GM19438 (cell line): ENCODE data around the gene RAD51B.

Source experiments
- ATAC-seq: cut with Tn5 transposase; IDR thresholded peaks from one replicate; pipeline ENCODE4 v1.9.1; 2021; ENCODE audit warnings: low read depth; ENCODE audit not compliant: unreplicated experiment

RAD51B gene

GRCh38 chr14:68544081-68544892 lies 724.7 kb downstream of the RAD51B start:
- ATAC-seq = no peak

GRCh38 chr14:68546839-68547238 lies 727.3 kb downstream of the RAD51B start:
- ATAC-seq = no peak

GRCh38 chr14:68547305-68548193 lies 728.0 kb downstream of the RAD51B start:
- no peak for ATAC-seq

GRCh38 chr14:68548194-68549076 lies 728.9 kb downstream of the RAD51B start:
- no peak for ATAC-seq

- no peak for ATAC-seq
These were observed 730.7 kb downstream of the RAD51B start for GRCh38 chr14:68550338-68550715.

- no peak for ATAC-seq
These were observed 731.6 kb downstream of the RAD51B start for GRCh38 chr14:68551045-68551683.

- no peak for ATAC-seq
These were observed 732.5 kb downstream of the RAD51B start for GRCh38 chr14:68552075-68552474.

GRCh38 chr14:68552602-68553001 lies 733.0 kb downstream of the RAD51B start:
- ATAC-seq = no peak

GRCh38 chr14:68553311-68553710 lies 733.7 kb downstream of the RAD51B start:
- no peak for ATAC-seq

GRCh38 chr14:68554231-68554630 lies 734.7 kb downstream of the RAD51B start:
- ATAC-seq = no peak

- ATAC-seq = no peak
These were observed 736.7 kb downstream of the RAD51B start for GRCh38 chr14:68556253-68556652.

GRCh38 chr14:68557648-68558047 lies 738.1 kb downstream of the RAD51B start:
- no peak for ATAC-seq

- no peak for ATAC-seq
These were observed 738.5 kb downstream of the RAD51B start for GRCh38 chr14:68558096-68558495.

- no peak for ATAC-seq
These were observed 740.4 kb downstream of the RAD51B start for GRCh38 chr14:68559949-68560348.

GRCh38 chr14:68561531-68562007 lies 742.0 kb downstream of the RAD51B start:
- ATAC-seq = no peak

GRCh38 chr14:68562911-68563250 lies 743.3 kb downstream of the RAD51B start:
- ATAC-seq = no peak

- no peak for ATAC-seq
These were observed 743.9 kb downstream of the RAD51B start for GRCh38 chr14:68563251-68564131.

GRCh38 chr14:68564191-68564825 lies 744.7 kb downstream of the RAD51B start:
- no peak for ATAC-seq
